GM18907 (cell line): Measurements from ENCODE around the gene KCMF1.
"Not testable (repeated sequence)": the region's sequence is repeated elsewhere in the genome, so short reads cannot be mapped to it uniquely, and the experiment has no call there.

Experiments used
- ATAC-seq: cut with Tn5 transposase; IDR thresholded peaks from one replicate; pipeline ENCODE4 v1.9.1; 2021; ENCODE audit warnings: mild to moderate bottlenecking, moderate library complexity; ENCODE audit not compliant: unreplicated experiment

Gene KCMF1

DNA sequence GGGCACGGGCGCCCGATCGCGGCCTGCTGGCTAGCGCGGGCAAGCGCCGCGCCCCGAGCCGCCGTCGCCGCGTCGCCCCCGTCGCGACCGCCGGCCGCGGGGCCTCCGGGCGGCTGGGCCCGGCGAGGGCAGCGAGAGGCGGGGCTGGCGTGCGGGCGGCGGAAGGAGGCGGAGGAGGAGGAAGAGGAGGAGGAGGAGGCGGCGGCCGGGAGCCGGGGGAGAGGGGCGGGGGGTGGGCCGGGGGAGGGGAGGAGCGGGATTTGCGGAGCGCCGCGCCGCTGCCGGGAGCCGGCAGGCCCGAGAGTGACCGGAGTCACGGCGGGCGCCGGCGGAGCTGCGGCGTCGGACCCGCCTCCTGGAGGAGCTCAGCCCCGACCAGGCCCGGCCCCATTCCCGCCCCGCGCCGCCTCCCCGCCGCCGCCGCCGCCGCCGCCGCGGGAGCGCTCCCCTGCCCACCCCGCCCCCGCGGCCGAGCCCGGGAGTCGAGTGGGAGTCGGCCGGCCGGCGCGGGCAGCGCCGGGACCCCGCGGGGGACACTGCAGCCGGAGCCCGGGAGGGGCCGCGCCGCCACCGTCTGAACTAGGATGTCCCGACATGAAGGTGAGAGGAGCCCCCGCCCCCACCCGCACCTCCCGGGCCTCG lies at the start of gene KCMF1:
KCMF1 (plus strand) TSS at position 294 of the 642 bp plus-strand sequence; CDS start at position 585, 291 bp downstream.
- ATAC-seq, result peak; percentile 52

DNA sequence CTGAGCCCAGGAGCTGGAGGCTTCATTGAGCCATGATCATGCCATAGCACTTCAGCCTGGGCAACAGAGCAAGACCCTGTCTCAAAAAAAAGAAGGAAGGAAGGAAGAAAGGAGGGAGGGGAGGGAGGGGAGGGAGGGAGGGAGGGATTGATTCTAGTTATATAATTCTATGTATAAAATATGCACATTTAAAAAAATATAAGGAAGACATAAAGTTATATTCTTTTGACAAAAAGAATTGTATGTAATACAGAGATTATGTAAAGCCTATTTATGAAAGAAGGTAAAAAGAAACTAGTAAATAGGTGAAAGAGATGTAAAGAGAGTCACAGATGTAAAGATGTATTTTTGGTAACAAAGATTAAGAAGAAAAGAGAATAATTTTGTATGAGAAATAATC lies 48.0 kb upstream of the KCMF1 start:
- no peak for ATAC-seq

DNA sequence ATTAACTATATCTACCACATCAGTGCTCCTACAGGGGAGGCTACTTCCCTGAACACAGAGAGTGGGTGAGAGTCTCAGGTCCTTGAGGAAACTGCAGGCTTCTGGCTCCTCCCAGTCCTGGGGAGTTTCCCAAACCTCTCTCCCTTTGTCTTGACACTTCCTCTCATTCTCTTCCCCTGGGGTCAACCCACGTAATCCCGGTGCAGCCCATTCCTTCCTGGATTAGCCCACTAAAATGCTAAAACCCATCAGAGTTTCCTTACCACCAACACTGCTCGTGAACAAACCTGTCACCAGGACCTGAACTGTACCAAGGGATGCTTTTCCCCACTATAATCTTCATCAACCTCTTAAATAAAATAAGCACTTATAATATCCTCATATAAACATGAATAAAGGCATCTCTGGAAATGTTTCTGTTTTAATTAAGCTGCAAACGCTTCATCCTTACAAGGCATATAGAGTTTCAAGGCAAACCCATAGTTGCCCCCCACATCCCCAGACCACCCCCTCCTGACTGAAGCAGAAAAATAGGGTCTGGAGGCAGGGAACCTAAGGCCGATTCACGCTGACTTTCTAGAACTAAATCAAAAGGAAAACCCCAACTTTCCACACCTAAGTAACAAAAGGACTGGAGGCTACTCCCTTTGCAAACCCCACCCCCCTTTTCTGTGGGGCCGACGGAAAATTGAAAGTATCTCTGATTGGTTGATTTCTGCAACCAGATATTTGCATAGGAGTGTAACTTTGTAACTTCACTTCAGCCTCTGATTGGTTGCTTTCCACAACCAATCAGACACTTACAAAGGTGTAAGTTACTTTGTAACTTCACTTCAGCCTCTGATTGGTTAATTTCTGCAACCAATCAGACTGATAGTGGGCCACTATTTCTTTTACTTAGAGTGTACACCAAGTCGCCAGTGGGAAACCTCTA lies 46.5 kb upstream of the KCMF1 start:
- no peak for ATAC-seq

- peak; percentile 7 for ATAC-seq
These were observed 45.6 kb upstream of the KCMF1 start for GRCh38 chr2:84925336-84925723.

- peak; percentile 86 for ATAC-seq
These were observed 45.1 kb upstream of the KCMF1 start for GRCh38 chr2:84925724-84926376.

- ATAC-seq, result no peak
These were observed 43.7 kb upstream of the KCMF1 start for GRCh38 chr2:84927275-84927627.

DNA sequence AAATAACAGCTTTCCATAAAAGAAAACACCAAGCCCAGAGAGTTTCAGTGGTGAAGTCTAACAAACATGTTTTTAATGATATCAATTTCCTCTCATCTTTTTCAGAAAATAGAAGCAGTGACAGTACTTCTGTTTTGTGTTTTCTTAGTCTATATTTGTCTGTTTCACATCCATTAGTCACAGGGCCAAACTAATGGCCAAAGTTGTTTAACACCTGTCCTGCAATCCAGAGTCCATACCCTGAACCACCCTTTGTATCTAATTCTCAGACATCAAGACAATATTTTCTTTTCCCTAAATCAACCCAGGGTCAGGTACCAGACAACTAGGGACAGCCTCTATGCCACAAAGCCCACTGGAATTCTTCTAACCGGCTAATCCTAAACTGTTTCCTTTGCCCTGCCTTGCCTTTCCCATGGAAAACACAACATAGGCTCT lies 39.6 kb upstream of the KCMF1 start:
- peak; percentile 58 for ATAC-seq

- ATAC-seq, result peak; percentile 42
These were observed 32.6 kb upstream of the KCMF1 start for GRCh38 chr2:84938194-84938879.

DNA sequence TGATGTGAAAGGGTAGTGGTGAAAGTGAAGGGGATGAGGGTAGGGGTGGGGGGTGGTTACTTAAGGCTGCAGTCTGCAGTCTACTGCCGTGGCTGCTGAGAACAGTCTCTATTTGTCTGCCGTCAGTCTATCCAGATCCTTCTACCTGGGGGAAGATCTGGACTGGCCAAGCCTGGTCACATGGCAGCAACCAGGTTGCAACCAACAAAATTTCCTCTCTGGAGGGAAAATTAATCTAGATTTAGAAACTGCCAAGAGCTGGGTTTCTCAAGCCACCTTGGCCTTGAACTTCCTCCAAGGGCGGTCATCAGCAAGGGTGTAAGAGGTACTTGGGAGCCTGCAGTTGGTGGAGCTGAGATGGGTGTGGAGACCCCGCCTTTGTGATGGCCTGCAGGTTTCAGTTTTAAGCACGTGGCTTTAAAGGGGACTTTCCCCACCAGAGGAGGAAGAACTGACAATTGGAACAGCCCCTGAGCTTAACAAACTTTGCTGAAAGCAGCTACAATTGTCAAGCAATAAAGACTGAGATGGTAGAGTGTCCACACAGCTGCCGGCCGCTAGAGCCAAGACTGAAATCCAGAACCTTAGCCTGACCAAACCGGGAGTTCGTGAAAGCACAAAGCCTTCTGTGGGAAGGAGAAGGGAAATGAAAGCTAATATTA lies 31.4 kb upstream of the KCMF1 start:
- peak; percentile 87 for ATAC-seq

DNA sequence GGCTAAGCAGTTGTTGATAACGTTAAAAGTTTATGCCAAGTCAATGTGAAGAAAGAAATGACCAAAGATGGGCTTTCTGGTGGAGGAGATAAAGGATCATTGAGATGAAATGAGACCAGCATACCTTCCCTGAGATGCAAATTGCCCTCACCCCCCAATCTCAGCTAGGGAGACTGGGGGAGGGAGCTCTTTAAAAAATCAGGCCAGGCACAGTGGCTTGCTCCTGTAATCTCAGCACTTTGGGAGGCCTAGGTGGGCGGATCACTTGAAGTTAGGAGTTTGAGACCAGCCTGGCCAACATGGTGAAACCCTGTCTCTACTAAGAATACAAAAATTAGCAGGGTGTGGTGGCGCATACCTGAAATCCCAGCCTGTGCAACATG lies 30.9 kb upstream of the KCMF1 start:
- ATAC-seq, result peak; percentile 9

GRCh38 chr2:84940831-84941412 lies 30.0 kb upstream of the KCMF1 start:
- no peak for ATAC-seq

GRCh38 chr2:84942166-84942565 lies 28.8 kb upstream of the KCMF1 start:
- ATAC-seq, result no peak

- peak; percentile 38 for ATAC-seq
These were observed 28.0 kb upstream of the KCMF1 start for GRCh38 chr2:84942964-84943421.

- no peak for ATAC-seq
These were observed 26.6 kb upstream of the KCMF1 start for GRCh38 chr2:84944295-84944909.

- not testable (repeated sequence) for ATAC-seq
These were observed 25.1 kb upstream of the KCMF1 start for GRCh38 chr2:84945838-84946203.

DNA sequence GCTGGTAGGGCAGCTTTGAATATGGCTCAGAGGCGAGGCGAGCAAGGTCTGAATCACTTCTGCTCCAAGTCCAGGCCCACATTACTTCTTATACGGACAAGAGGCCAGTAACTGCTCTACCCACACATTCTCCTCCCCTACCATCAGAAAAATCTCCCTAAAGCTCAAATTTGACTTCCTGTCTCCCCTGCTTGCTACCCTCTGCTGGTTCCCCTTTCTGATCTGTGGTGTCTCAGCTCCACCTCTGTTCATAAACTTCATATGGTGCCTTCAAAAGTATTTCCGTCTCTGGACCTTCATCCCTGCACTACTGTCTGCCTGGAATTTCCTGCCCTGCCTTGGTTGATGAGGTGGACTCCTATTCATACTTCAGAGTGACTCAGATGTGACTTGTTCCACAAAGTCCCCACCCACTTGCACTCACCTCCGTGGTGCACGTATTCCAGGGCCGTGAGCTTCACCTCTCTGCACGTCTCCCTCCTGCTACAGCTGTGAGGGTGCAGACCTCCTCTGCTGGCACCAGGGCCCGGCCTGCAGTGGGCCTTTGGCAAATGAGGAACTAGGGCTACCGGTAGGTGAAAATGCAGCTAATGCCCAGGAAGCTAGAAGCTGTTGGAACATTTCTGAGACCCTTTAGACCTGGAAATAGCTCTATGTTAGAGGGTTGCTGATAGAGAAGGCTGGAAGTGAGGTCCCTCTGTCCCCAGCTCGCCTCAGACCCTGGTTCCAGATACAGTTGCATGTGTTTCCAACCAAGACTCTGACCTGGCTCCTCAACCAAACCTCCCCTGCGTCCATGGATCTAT lies 24.6 kb upstream of the KCMF1 start:
- ATAC-seq, result peak; percentile 75

DNA sequence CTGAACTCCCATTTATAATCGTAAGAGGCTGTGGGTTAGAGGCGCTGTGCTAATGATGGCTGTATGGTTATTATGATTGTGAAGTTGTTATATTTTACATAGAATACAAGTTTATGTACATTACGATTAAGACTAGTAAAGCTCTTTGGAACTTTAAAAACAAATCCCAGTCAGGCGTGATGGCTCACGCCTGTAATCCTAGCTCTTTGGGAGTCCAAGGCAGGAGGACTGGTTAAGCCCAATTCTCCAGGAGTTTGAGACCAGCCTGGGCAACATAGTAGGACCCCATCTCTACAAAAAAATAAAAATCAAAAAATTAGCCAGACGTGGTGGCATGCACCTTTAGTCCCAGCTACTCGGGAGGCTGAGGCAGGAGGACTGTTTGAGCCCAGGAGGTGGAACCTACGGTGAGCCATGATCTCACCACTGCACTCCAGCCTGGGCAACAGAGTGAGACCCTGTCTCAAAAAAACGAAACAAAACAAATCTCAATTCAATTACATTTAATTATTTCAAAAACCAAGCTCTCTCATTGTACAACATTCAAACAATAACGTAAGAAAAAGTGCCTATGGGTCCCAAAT lies 23.9 kb upstream of the KCMF1 start:
- ATAC-seq, result no peak

GRCh38 chr2:84953535-84953934 lies 17.4 kb upstream of the KCMF1 start:
- ATAC-seq, result no peak

DNA sequence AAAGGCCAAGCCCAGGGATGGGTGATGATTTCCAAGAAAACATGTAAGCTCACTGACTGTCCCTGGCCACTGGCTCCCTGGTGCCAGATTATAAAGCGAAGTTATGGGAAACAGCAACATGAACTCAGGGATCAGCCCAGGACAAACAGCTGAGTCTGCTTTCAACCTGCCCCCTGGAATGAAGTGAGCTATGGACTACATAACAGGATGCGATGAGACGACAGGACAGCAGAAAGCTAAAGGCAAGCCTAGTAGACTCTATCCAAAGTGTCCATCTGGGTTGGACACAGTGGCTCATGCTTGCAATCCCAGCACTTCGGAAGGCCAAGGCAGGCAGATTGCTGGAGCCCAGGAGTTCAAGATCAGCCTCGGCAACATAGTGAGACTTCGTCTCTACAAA lies 16.6 kb upstream of the KCMF1 start:
- no peak for ATAC-seq
